Measurements from ENCODE around the gene SOD2.
A peak's percentile ranks its signal among the peaks of the same experiment; 100 is the strongest.
"Not testable (repeated sequence)": the region's sequence is repeated elsewhere in the genome, so short reads cannot be mapped to it uniquely, and the experiment has no call there.

Gene SOD2

GRCh38 chr6:159693128-159693893 lies at the start of gene SOD2:
SOD2 (minus strand) TSS chr6:159693241; CDS start chr6:159693167, 74 bp downstream.
- H3K4me3 ChIP-seq (ENCODE audit: low read depth, low read length): peak within 1 kb of the TSS; percentile 68
- DNase-seq (ENCODE audit: low read depth, low spot score): peak; percentile 81
- in situ Hi-C loops (cut with HindIII; ENCODE audit: low sequenced_read_pairs): no loop called here
- TF ChIP-seq CTCF (IDR thresholded peaks at IDR 0.05; ENCODE audit: low read depth, low read length): no peak

GRCh38 chr6:159742165-159742564 lies 49.1 kb upstream of the SOD2 start:
- TF ChIP-seq CTCF (IDR thresholded peaks at IDR 0.05; ENCODE audit: low read depth, low read length): no peak
- no peak for DNase-seq (ENCODE audit: low read depth, low spot score)
- in situ Hi-C loops (cut with HindIII; ENCODE audit: low sequenced_read_pairs): no loop called here
- H3K4me3 ChIP-seq (ENCODE audit: low read depth, low read length): no peak overlapping the region

GRCh38 chr6:159739341-159739740 lies 46.3 kb upstream of the SOD2 start:
- in situ Hi-C loops (cut with HindIII; ENCODE audit: low sequenced_read_pairs): no loop called here
- H3K4me3 ChIP-seq (ENCODE audit: low read depth, low read length): no peak overlapping the region
- no peak for DNase-seq (ENCODE audit: low read depth, low spot score)
- no peak for TF ChIP-seq CTCF (IDR thresholded peaks at IDR 0.05; ENCODE audit: low read depth, low read length)

GRCh38 chr6:159736908-159737307 lies 43.9 kb upstream of the SOD2 start:
- in situ Hi-C loops (cut with HindIII; ENCODE audit: low sequenced_read_pairs): no loop called here
- no peak for TF ChIP-seq CTCF (IDR thresholded peaks at IDR 0.05; ENCODE audit: low read depth, low read length)
- H3K4me3 ChIP-seq (ENCODE audit: low read depth, low read length): no peak overlapping the region
- no peak for DNase-seq (ENCODE audit: low read depth, low spot score)

- H3K4me3 ChIP-seq (ENCODE audit: low read depth, low read length); DNase-seq (ENCODE audit: low read depth, low spot score); in situ Hi-C loops (cut with HindIII; ENCODE audit: low sequenced_read_pairs): not testable (repeated sequence)
Measured at GRCh38 chr6:159733395-159733794, 40.4 kb upstream of the SOD2 start.

GRCh38 chr6:159732550-159732949 lies 39.5 kb upstream of the SOD2 start:
- in situ Hi-C loops (cut with HindIII; ENCODE audit: low sequenced_read_pairs); DNase-seq (ENCODE audit: low read depth, low spot score); H3K4me3 ChIP-seq (ENCODE audit: low read depth, low read length): not testable (repeated sequence)

- TF ChIP-seq CTCF (IDR thresholded peaks at IDR 0.05; ENCODE audit: low read depth, low read length): no peak
- in situ Hi-C loops (cut with HindIII; ENCODE audit: low sequenced_read_pairs): no loop called here
- no peak overlapping the region for H3K4me3 ChIP-seq (ENCODE audit: low read depth, low read length)
- no peak for DNase-seq (ENCODE audit: low read depth, low spot score)
Measured at GRCh38 chr6:159730332-159730676, 37.3 kb upstream of the SOD2 start.

All from astrocyte of the spinal cord (primary cell).